Heart right ventricle (tissue), 16 donors: ENCODE measurements around the gene STYXL1. TPM values are rescaled to one million over a fixed set of nuclear protein-coding genes. Genes with fewer than 3 reads are reported as not detected.

ENCODE experiments used
- ATAC-seq, 8 donors: fragments of 200-7000 bp; cut with Tn5 transposase; one replicate each; pipeline ENCODE4 v1.9.1; 2020; ENCODE audit warnings: mild to moderate bottlenecking in 8 of 8, moderate library complexity in 8 of 8, moderate number of reproducible peaks in 1 of 8
- DNase-seq, 2 donors: peaks; one replicate each; pipeline ENCODE4 v3.0.0-alpha.2; 2020
- H3K27ac ChIP-seq, 10 donors: fragments of 200-600 bp; sonication (generic) in 2 of 10; one replicate each; pipeline versions ENCODE4 v1.5.0 to v1.8.0; 2020 to 2022; ENCODE audit warnings: mild to moderate bottlenecking in 3 of 10
- H3K27me3 ChIP-seq, 7 donors: fragments of 200-600 bp; one replicate each; pipeline ENCODE4 v1.8.0; 2021 to 2022; ENCODE audit warnings: mild to moderate bottlenecking in 2 of 7
- H3K36me3 ChIP-seq, 9 donors: fragments of 200-600 bp; sonication (generic) in 1 of 9; one replicate each; pipeline versions ENCODE4 v1.5.0 to v1.8.0; 2020 to 2022; ENCODE audit warnings: mild to moderate bottlenecking in 2 of 9
- H3K4me1 ChIP-seq, 9 donors: fragments of 200-600 bp; sonication (generic) in 1 of 9; one replicate each; pipeline versions ENCODE4 v1.5.0 to v1.8.0; 2020 to 2022; ENCODE audit warnings: mild to moderate bottlenecking in 4 of 9
- H3K4me3 ChIP-seq, 10 donors: fragments of 200-600 bp; sonication (generic) in 2 of 10; one replicate each; pipeline versions ENCODE4 v1.5.0 to v1.8.0; 2020 to 2022; ENCODE audit warnings: mild to moderate bottlenecking in 7 of 10, moderate library complexity in 2 of 10
- H3K9me3 ChIP-seq, 11 donors: fragments of 200-600 bp in 10 of 11; sonication (generic) in 2 of 11; one replicate each; pipeline versions ENCODE4 v1.5.0 to v1.8.0; 2013 to 2022; ENCODE audit warnings: mild to moderate bottlenecking in 2 of 11, control low read depth in 1 of 11, moderate library complexity in 1 of 11
- CTCF ChIP-seq, 9 donors: fragments of 200-600 bp; sonication (generic) in 2 of 9; IDR thresholded peaks; one replicate each; pipeline versions ENCODE4 v1.5.0 to v1.8.0; 2021 to 2022; ENCODE audit warnings: antibody characterized with exemption in 9 of 9, mild to moderate bottlenecking in 5 of 9, moderate library complexity in 1 of 9
- WGBS, 2 donors: extraction: QIAGEN DNeasy Blood & Tissue Kit; methylation state at CpG; one replicate each; pipeline ENCODE4 v1.1.7; 2013; ENCODE audit warnings: inconsistent platforms in 1 of 2; 5-methylcytosine and 5-hydroxymethylcytosine counted together
- intact Hi-C, 10 donors: fragments of 100-400 bp; cut with DNase I; formaldehyde crosslinking; loops; one replicate each; pipeline versions ENCODE4 v1.11.1 to v1.14.2; 2022
- polyA plus RNA-seq, 2 donors: library from polyadenylated mRNA; stranded (reverse); fragments of 200-250 nt; gene quantifications; one replicate each; pipeline ENCODE4 v1.2.3, GENCODE V29; 2013
- total RNA-seq, 10 donors: library from RNA; stranded (reverse); fragmentation: NEBNext Ultra II Directional in 3 of 10; extraction: Animal tissue kit (Norgen Biotek cat#: 25700) in 3 of 10; gene quantifications; one replicate each; pipeline versions ENCODE4 v1.2.1 to v1.2.4, GENCODE V29; 2021 to 2023
- donor health status: Arrhythmogenic right ventricular cardiomyopathy.
- donor health status: ischemic (EF 13 %, LVEDD 7.1; RV severe dilation, severe dysfunction).
- donor health status: healthy with polysubstance abuse.
- donor health status: DM: no; HTN: yes; CAD: no.
- donor health status: DM: no; HTN: no; CAD: no.
- donor health status: ischemic (EF 25% LVEDD 6.9; RV normal size, moderate dysfunction).
- donor health status: ischemic (EF 25% LVEDD 5.7; RV mildly dilated, moderate dysfunction).
- donor health status: healthy.
- donor health status: DM: yes; HTN: yes; CAD: no.
- donor health status: Ischemic cardiomyopathy.
- donor health status: ischemic (EF 35%, LVEDD 5.7; RV mildly dilated, moderate dysfunction).
- donor health status: nonischemic (EF 11% LVEDD 7.7; RV severe dilation, severe dysfunction).
- donor health status: DM: yes; HTN: yes; CAD: no.
- donor health status: PGD.
- donor health status: ischemic (EF 29% LVEDD 5.4; RV normal size, mild dysfunction).
- donor health status: nonischemic (EF 23%, LVEDD 6.1; RV moderate dilation, normal function).

The STYXL1 gene
- total and polyA plus RNA-seq, 12 donors: 11.0 to 53.9 (median 17.7) TPM

- Histone ChIP-seq H3K4me1 (peaks cover 11 to 37% (median 17%) of the 10 kb centered on the region in 9 donors), H3K27ac (peak overlapping the region in 5 of 10 donors; percentile 13 to 51 (median 27)), H3K27me3 (no peaks in the 10 kb centered on the region), H3K9me3 (no peaks in the 10 kb centered on the region), H3K4me3 (no peak overlapping the region), H3K36me3 (peaks cover 0 to 82% (median 42%) of the 10 kb centered on the region in 9 donors)
- ATAC-seq (peak in 3 of 8 donors; percentile 4 to 9 (median 7)), DNase-seq (peak in 1 of 2 donors; percentile 47)
- 81 to 82% methylated on average over 22 of the region's 22 CpGs for WGBS, 2 donors
- no peak for TF ChIP-seq CTCF (IDR thresholded peaks at IDR 0.05)
- intact Hi-C loops: loop anchor here in 1 of 10 donors (5.0 kb wide), 1 partner anchor 103 kb away; the partner anchor contains the start of gene RHBDD2
Observed at GRCh38 chr7:75979759-75980429, 67.9 kb downstream of the STYXL1 start.

GRCh38 chr7:75977743-75978142, 70.1 kb downstream of the STYXL1 start:
- H3K27me3 ChIP-seq: no peaks in the 10 kb centered on the region
- peak overlapping the region in 3 of 10 donors; percentile 3 to 51 (median 49) for H3K27ac ChIP-seq
- no peak overlapping the region for H3K4me3 ChIP-seq
- ATAC-seq (peak in 7 of 8 donors; percentile 34 to 72 (median 60)), DNase-seq (peak; percentile 68 to 82)
- no peak for TF ChIP-seq CTCF (IDR thresholded peaks at IDR 0.05)
- WGBS, 2 donors: 60 to 63% methylated on average over 8 of the region's 8 CpGs
- intact Hi-C loops: loop anchor here in 1 of 10 donors (5.0 kb wide), 1 partner anchor 100 kb away; the partner anchor contains the start of gene RHBDD2
- H3K4me1 ChIP-seq: peaks cover 12 to 42% (median 17%) of the 10 kb centered on the region in 9 donors
- peaks cover 0 to 82% (median 32%) of the 10 kb centered on the region in 9 donors for H3K36me3 ChIP-seq
- no peaks in the 10 kb centered on the region for H3K9me3 ChIP-seq

- intact Hi-C loops: no loop called here
- 43 to 53% methylated on average over 19 of the region's 19 CpGs for WGBS, 2 donors
- no peak overlapping the region for H3K4me3 ChIP-seq
- H3K9me3 ChIP-seq: no peaks in the 10 kb centered on the region
- H3K4me1 ChIP-seq: peaks cover 4 to 63% (median 48%) of the 10 kb centered on the region in 9 donors
- H3K27ac ChIP-seq: peak overlapping the region; percentile 29 to 79 (median 66)
- TF ChIP-seq CTCF (IDR thresholded peaks at IDR 0.05): peak in 5 of 9 donors; percentile 8 to 18 (median 14)
- ATAC-seq (peak; percentile 25 to 63 (median 52)), DNase-seq (peak; percentile 67 to 74)
- H3K36me3 ChIP-seq: peaks cover 0 to 51% (median 10%) of the 10 kb centered on the region in 9 donors
- no peaks in the 10 kb centered on the region for H3K27me3 ChIP-seq
Observed at GRCh38 chr7:75971961-75972763, 75.6 kb downstream of the STYXL1 start.

GRCh38 chr7:75971309-75971960, 76.4 kb downstream of the STYXL1 start:
- H3K9me3 ChIP-seq: no peaks in the 10 kb centered on the region
- H3K4me3 ChIP-seq: no peak overlapping the region
- intact Hi-C loops: no loop called here
- H3K4me1 ChIP-seq: peaks cover 8 to 67% (median 54%) of the 10 kb centered on the region in 9 donors
- no peak for DNase-seq
- H3K27me3 ChIP-seq: no peaks in the 10 kb centered on the region
- H3K36me3 ChIP-seq: peaks cover 0 to 45% (median 10%) of the 10 kb centered on the region in 9 donors
- ATAC-seq: no peak
- H3K27ac ChIP-seq: peak overlapping the region; percentile 29 to 79 (median 66)
- no peak for TF ChIP-seq CTCF (IDR thresholded peaks at IDR 0.05)
- WGBS, 2 donors: 69 to 77% methylated on average over 14 of the region's 14 CpGs
